ENCODE results near the gene MXRA7. TPM values are rescaled to one million over a fixed set of nuclear protein-coding genes. Genes with fewer than 3 reads are reported as not detected.

MXRA7 gene
- total RNA-seq, 1 experiment from 2014 or later: 101 TPM

GRCh38 chr17:76686538-76687297 is 24.0 kb downstream of the MXRA7 start:
- in situ Hi-C loops (cut with HindIII; ENCODE audit: low pct_unique_long_range_greater_than_20kb, low sequenced_read_pairs): no loop called here
- peak; percentile 29 for DNase-seq (ENCODE audit: low read depth)

GRCh38 chr17:76685846-76686245 is 24.9 kb downstream of the MXRA7 start:
- DNase-seq (ENCODE audit: low read depth): no peak
- in situ Hi-C loops (cut with HindIII; ENCODE audit: low pct_unique_long_range_greater_than_20kb, low sequenced_read_pairs): no loop called here

GRCh38 chr17:76685366-76685765 is 25.4 kb downstream of the MXRA7 start:
- no peak for DNase-seq (ENCODE audit: low read depth)
- in situ Hi-C loops (cut with HindIII; ENCODE audit: low pct_unique_long_range_greater_than_20kb, low sequenced_read_pairs): no loop called here

GRCh38 chr17:76684756-76685155 is 26.0 kb downstream of the MXRA7 start:
- in situ Hi-C loops (cut with HindIII; ENCODE audit: low pct_unique_long_range_greater_than_20kb, low sequenced_read_pairs): no loop called here
- no peak for DNase-seq (ENCODE audit: low read depth)

GRCh38 chr17:76683921-76684745 is 26.6 kb downstream of the MXRA7 start:
- in situ Hi-C loops (cut with HindIII; ENCODE audit: low pct_unique_long_range_greater_than_20kb, low sequenced_read_pairs): no loop called here
- DNase-seq (ENCODE audit: low read depth): no peak

GRCh38 chr17:76683011-76683755 is 27.6 kb downstream of the MXRA7 start:
- DNase-seq (ENCODE audit: low read depth): no peak
- in situ Hi-C loops (cut with HindIII; ENCODE audit: low pct_unique_long_range_greater_than_20kb, low sequenced_read_pairs): no loop called here

- DNase-seq (ENCODE audit: low read depth): no peak
- in situ Hi-C loops (cut with HindIII; ENCODE audit: low pct_unique_long_range_greater_than_20kb, low sequenced_read_pairs): no loop called here
Measured at GRCh38 chr17:76682296-76682695, 28.5 kb downstream of the MXRA7 start.

GRCh38 chr17:76681222-76682137 is 29.3 kb downstream of the MXRA7 start:
- in situ Hi-C loops (cut with HindIII; ENCODE audit: low pct_unique_long_range_greater_than_20kb, low sequenced_read_pairs): no loop called here
- peak; percentile 62 for DNase-seq (ENCODE audit: low read depth)

GRCh38 chr17:76679239-76679638 is 31.5 kb downstream of the MXRA7 start:
- in situ Hi-C loops (cut with HindIII; ENCODE audit: low pct_unique_long_range_greater_than_20kb, low sequenced_read_pairs): no loop called here
- DNase-seq (ENCODE audit: low read depth): no peak

GRCh38 chr17:76678330-76678729 is 32.4 kb downstream of the MXRA7 start:
- no peak for DNase-seq (ENCODE audit: low read depth)
- in situ Hi-C loops (cut with HindIII; ENCODE audit: low pct_unique_long_range_greater_than_20kb, low sequenced_read_pairs): no loop called here

- no peak for DNase-seq (ENCODE audit: low read depth)
- in situ Hi-C loops (cut with HindIII; ENCODE audit: low pct_unique_long_range_greater_than_20kb, low sequenced_read_pairs): no loop called here
Measured at GRCh38 chr17:76677406-76677805, 33.4 kb downstream of the MXRA7 start.

GRCh38 chr17:76676629-76677028 is 34.1 kb downstream of the MXRA7 start:
- in situ Hi-C loops (cut with HindIII; ENCODE audit: low pct_unique_long_range_greater_than_20kb, low sequenced_read_pairs): no loop called here
- no peak for DNase-seq (ENCODE audit: low read depth)

- in situ Hi-C loops (cut with HindIII; ENCODE audit: low pct_unique_long_range_greater_than_20kb, low sequenced_read_pairs): no loop called here
- no peak for DNase-seq (ENCODE audit: low read depth)
Measured at GRCh38 chr17:76675648-76676047, 35.1 kb downstream of the MXRA7 start.

GRCh38 chr17:76674600-76674999 is 36.2 kb downstream of the MXRA7 start:
- in situ Hi-C loops (cut with HindIII; ENCODE audit: low pct_unique_long_range_greater_than_20kb, low sequenced_read_pairs): no loop called here
- no peak for DNase-seq (ENCODE audit: low read depth)

GRCh38 chr17:76673729-76674128 is 37.0 kb downstream of the MXRA7 start:
- no peak for DNase-seq (ENCODE audit: low read depth)
- in situ Hi-C loops (cut with HindIII; ENCODE audit: low pct_unique_long_range_greater_than_20kb, low sequenced_read_pairs): no loop called here

GRCh38 chr17:76672892-76673291 is 37.9 kb downstream of the MXRA7 start:
- no peak for DNase-seq (ENCODE audit: low read depth)
- in situ Hi-C loops (cut with HindIII; ENCODE audit: low pct_unique_long_range_greater_than_20kb, low sequenced_read_pairs): no loop called here

- in situ Hi-C loops (cut with HindIII; ENCODE audit: low pct_unique_long_range_greater_than_20kb, low sequenced_read_pairs): no loop called here
- DNase-seq (ENCODE audit: low read depth): no peak
Measured at GRCh38 chr17:76672270-76672851, 38.4 kb downstream of the MXRA7 start.

GRCh38 chr17:76671912-76672262 is 38.9 kb downstream of the MXRA7 start:
- in situ Hi-C loops (cut with HindIII; ENCODE audit: low pct_unique_long_range_greater_than_20kb, low sequenced_read_pairs): no loop called here
- no peak for DNase-seq (ENCODE audit: low read depth)

Measured in Caki2 (cell line).